HL-60/S4 treated with phorbol 12-myristate 13-acetate at 8.2 ng/mL for 4 days and 3 days (cell line): ENCODE measurements around the gene CHMP2A.
"Not testable (repeated sequence)": the region's sequence is repeated elsewhere in the genome, so short reads cannot be mapped to it uniquely, and the experiment has no call there.

Source experiments
- in situ Hi-C: fragments of 300-500 bp; cut with MboI; formaldehyde crosslinking; loops from 2 replicates; pipeline ENCODE4 v1.15.0; 2022; ENCODE audit warnings: low sequenced_read_pairs

The CHMP2A gene

GRCh38 chr19:58554494-58555368 is at the start of gene CHMP2A:
TSS of gene CHMP2A (minus strand) at chr19:58555105. CDS start at chr19:58554212, 893 bp downstream.
- in situ Hi-C loops: no loop called here

GRCh38 chr19:58586133-58586765 is 31.3 kb upstream of the CHMP2A start:
- in situ Hi-C loops: no loop called here

GRCh38 chr19:58585442-58586132 is 30.7 kb upstream of the CHMP2A start:
- in situ Hi-C loops: no loop called here

- in situ Hi-C loops: no loop called here
Measured at GRCh38 chr19:58584498-58585441, 29.9 kb upstream of the CHMP2A start.

- in situ Hi-C loops: no loop called here
Measured at GRCh38 chr19:58582985-58583384, 28.1 kb upstream of the CHMP2A start.

- in situ Hi-C loops: no loop called here
Measured at GRCh38 chr19:58581227-58582141, 26.6 kb upstream of the CHMP2A start.

- in situ Hi-C loops: no loop called here
Measured at GRCh38 chr19:58579473-58580142, 24.7 kb upstream of the CHMP2A start.

- in situ Hi-C loops: no loop called here
Measured at GRCh38 chr19:58578012-58578925, 23.4 kb upstream of the CHMP2A start.

- in situ Hi-C loops: not testable (repeated sequence)
Measured at GRCh38 chr19:58577581-58577980, 22.7 kb upstream of the CHMP2A start.

GRCh38 chr19:58575183-58576041 is 20.5 kb upstream of the CHMP2A start:
- in situ Hi-C loops: no loop called here

GRCh38 chr19:58573658-58574164 is 18.8 kb upstream of the CHMP2A start:
- in situ Hi-C loops: no loop called here

GRCh38 chr19:58572818-58573657 is 18.1 kb upstream of the CHMP2A start, which contains the start of gene MZF1:
TSS of gene MZF1 (minus strand) at chr19:58573335. CDS start at chr19:58571389, 1,946 bp downstream.
- in situ Hi-C loops: no loop called here

- in situ Hi-C loops: no loop called here
Measured at GRCh38 chr19:58572026-58572817, 17.3 kb upstream of the CHMP2A start.

GRCh38 chr19:58571575-58571947 is 16.7 kb upstream of the CHMP2A start:
- in situ Hi-C loops: no loop called here
